Upper lobe of right lung (tissue), 1 donor: ENCODE measurements around the gene ABHD15. TPM values are rescaled to one million over a fixed set of nuclear protein-coding genes. Genes with fewer than 3 reads are reported as not detected.

Experiments used
- ATAC-seq: fragments of 200-7000 bp; cut with Tn5 transposase; one replicate; pipeline ENCODE4 v1.9.1; 2020; ENCODE audit warnings: mild to moderate bottlenecking, moderate library complexity
- DNase-seq: peaks from one replicate; pipeline ENCODE4 v3.0.0-alpha.2; 2020
- H3K27ac ChIP-seq: fragments of 200-600 bp; one replicate; pipeline ENCODE4 v1.8.0; 2022
- H3K27me3 ChIP-seq: fragments of 200-600 bp; one replicate; pipeline ENCODE4 v1.8.0; 2022; ENCODE audit warnings: mild to moderate bottlenecking
- H3K36me3 ChIP-seq: fragments of 200-600 bp; one replicate; pipeline ENCODE4 v1.8.0; 2022
- H3K4me1 ChIP-seq: fragments of 200-600 bp; one replicate; pipeline ENCODE4 v1.8.0; 2022
- H3K4me3 ChIP-seq: fragments of 200-600 bp; one replicate; pipeline ENCODE4 v1.8.0; 2022; ENCODE audit warnings: mild to moderate bottlenecking
- H3K9me3 ChIP-seq: fragments of 200-600 bp; one replicate; pipeline ENCODE4 v1.8.0; 2022
- intact Hi-C: fragments of 100-400 bp; cut with DNase I; formaldehyde crosslinking; loops from one replicate; pipeline ENCODE4 v1.11.0; 2022
- total RNA-seq: library from RNA; stranded (reverse); fragmentation: NEBNext Ultra II Directional; extraction: Animal tissue kit (Norgen Biotek cat#: 25700); gene quantifications from one replicate; pipeline ENCODE4 v1.2.1, GENCODE V29; 2021
- TF ChIP-seq, protein P1 (sequence below): fragments of 200-600 bp; IDR thresholded peaks from one replicate; pipeline ENCODE4 v1.8.0; 2022; ENCODE audit warnings: antibody characterized with exemption
- donor health status: DM: no; HTN: yes; CAD: no; lungs with severe emphysema.

ABHD15 gene
- total RNA-seq, 1 donor from 2014 or later, result 10.9 TPM

DNA sequence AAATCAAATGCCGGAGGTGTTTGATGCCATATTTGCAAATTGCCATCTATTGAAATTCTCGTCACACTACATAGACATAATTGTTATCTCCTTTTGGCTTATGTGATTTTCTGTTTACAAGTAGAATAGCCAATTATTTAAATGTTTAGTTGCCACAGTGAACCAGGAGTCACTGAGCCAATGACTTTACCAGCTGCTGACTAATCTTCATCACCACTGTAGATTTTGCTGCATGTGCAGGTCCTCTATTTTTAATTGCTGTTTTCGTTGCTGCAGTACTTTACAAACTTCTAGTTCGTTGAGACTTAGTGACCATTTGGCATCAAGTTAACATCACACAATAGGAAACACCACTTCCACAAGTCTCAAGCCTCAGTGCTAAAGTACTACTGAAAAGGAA is 22.8 kb downstream of the ABHD15 start:
- no peaks in the 10 kb centered on the region for H3K4me1 ChIP-seq
- ATAC-seq (no peak), DNase-seq (no peak)
- intact Hi-C loops, result no loop called here
- TF ChIP-seq, protein P1, sequence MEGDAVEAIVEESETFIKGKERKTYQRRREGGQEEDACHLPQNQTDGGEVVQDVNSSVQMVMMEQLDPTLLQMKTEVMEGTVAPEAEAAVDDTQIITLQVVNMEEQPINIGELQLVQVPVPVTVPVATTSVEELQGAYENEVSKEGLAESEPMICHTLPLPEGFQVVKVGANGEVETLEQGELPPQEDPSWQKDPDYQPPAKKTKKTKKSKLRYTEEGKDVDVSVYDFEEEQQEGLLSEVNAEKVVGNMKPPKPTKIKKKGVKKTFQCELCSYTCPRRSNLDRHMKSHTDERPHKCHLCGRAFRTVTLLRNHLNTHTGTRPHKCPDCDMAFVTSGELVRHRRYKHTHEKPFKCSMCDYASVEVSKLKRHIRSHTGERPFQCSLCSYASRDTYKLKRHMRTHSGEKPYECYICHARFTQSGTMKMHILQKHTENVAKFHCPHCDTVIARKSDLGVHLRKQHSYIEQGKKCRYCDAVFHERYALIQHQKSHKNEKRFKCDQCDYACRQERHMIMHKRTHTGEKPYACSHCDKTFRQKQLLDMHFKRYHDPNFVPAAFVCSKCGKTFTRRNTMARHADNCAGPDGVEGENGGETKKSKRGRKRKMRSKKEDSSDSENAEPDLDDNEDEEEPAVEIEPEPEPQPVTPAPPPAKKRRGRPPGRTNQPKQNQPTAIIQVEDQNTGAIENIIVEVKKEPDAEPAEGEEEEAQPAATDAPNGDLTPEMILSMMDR, result no peak
- H3K36me3 ChIP-seq, result peaks cover 47% of the 10 kb centered on the region
- no peak overlapping the region for H3K27ac ChIP-seq
- H3K4me3 ChIP-seq, result no peak overlapping the region
- no peaks in the 10 kb centered on the region for H3K9me3 ChIP-seq
- no peaks in the 10 kb centered on the region for H3K27me3 ChIP-seq

DNA sequence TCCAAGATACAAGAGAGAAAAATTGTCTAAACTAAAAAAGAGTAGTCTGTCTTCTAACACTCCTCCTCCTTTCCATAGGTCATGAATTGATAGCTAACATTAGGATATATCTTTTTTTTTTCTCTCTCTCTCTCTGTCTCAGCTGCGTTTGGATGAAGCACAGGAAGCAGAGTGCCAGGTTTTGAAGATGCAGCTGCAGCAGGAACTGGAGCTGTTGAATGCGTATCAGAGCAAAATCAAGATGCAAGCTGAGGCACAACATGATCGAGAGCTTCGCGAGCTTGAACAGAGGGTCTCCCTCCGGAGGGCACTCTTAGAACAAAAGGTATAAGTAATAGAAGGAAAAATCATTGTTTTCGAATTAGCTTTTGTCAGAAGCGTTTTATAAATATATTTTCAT is 32.9 kb downstream of the ABHD15 start:
- DNase-seq (no peak), ATAC-seq (no peak)
- intact Hi-C loops, result no loop called here
- TF ChIP-seq, protein P1, result no peak
- Histone ChIP-seq H3K4me3 (no peak overlapping the region), H3K27ac (no peak overlapping the region), H3K9me3 (no peaks in the 10 kb centered on the region), H3K4me1 (no peaks in the 10 kb centered on the region), H3K27me3 (no peaks in the 10 kb centered on the region), H3K36me3 (peaks cover 62% of the 10 kb centered on the region)

DNA sequence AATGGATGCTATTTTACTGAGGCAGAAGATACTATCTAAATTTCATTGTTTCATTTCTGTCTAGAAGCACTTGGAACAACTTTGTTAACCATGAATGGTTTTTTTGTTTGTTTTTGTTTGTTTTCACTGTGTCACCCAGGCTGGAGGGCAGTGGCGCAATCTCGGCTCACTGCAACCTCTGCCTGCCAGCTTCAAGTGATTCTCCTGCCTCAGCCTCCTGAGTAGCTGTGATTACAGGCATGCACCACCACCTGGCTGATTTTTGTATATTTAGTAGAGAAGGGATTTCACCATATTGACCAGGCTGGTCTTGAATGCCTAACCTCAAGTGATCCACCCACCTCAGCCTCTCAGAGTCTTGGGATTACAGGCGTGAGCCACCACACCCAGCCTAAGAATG is 40.5 kb downstream of the ABHD15 start:
- peaks cover 86% of the 10 kb centered on the region for H3K36me3 ChIP-seq
- no peaks in the 10 kb centered on the region for H3K4me1 ChIP-seq
- TF ChIP-seq, protein P1, result no peak
- intact Hi-C loops, result no loop called here
- H3K27me3 ChIP-seq, result no peaks in the 10 kb centered on the region
- DNase-seq (no peak), ATAC-seq (no peak)
- no peak overlapping the region for H3K27ac ChIP-seq
- no peaks in the 10 kb centered on the region for H3K9me3 ChIP-seq
- no peak overlapping the region for H3K4me3 ChIP-seq

DNA sequence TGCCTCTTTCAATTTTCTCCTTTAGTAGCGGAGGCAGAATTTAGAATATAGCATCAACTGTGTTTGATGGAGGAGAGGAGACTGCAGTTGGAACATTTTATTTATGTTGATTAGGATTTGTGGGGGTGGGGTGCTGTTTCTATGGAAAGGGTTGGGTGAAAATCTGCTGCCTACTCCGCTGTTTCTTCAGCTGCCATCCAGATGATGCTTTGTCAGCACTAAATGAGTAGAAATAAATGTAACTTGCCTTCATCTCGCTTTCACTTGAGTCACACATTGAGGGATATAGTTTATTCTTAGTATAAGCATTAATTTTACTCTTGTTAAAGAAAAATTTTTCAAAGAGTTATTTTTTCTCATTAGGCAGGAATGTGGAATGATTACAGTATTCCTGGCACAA is 42.1 kb downstream of the ABHD15 start:
- TF ChIP-seq, protein P1, result no peak
- intact Hi-C loops, result no loop called here
- Histone ChIP-seq H3K4me1 (no peaks in the 10 kb centered on the region), H3K36me3 (peaks cover 90% of the 10 kb centered on the region), H3K9me3 (no peaks in the 10 kb centered on the region), H3K27me3 (no peaks in the 10 kb centered on the region), H3K27ac (no peak overlapping the region), H3K4me3 (no peak overlapping the region)
- DNase-seq (no peak), ATAC-seq (no peak)

- DNase-seq, result no peak
- TF ChIP-seq, protein P1, result no peak
- intact Hi-C loops, result no loop called here
- ATAC-seq, result no peak
- Histone ChIP-seq H3K4me1 (no peaks in the 10 kb centered on the region), H3K36me3 (peaks cover 83% of the 10 kb centered on the region), H3K4me3 (no peak overlapping the region), H3K27me3 (no peaks in the 10 kb centered on the region), H3K9me3 (no peaks in the 10 kb centered on the region), H3K27ac (no peak overlapping the region)
These were observed 48.5 kb downstream of the ABHD15 start for GRCh38 chr17:29518359-29518758.

DNA sequence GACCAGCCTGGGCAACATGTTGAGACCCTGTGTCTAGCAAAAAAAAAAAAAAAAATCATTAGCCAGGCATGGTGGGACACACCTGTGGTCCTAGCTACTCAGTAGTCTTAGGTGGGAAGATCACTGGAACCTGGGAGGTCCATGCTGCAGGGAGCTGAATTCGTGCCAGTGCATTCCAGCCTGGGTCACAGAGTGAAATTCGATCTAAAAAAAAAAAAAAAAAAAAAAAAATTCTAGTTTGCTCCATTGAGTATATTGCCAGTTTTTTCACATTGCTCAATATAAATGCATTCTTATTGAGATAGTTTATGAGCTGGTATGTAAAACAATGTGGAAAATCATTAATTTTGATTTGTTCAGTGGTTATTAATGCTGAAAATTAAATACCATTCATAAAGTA is 52.0 kb downstream of the ABHD15 start:
- H3K36me3 ChIP-seq, result peaks cover 81% of the 10 kb centered on the region
- no peaks in the 10 kb centered on the region for H3K4me1 ChIP-seq
- intact Hi-C loops, result no loop called here
- DNase-seq (no peak), ATAC-seq (no peak)
- TF ChIP-seq, protein P1, result no peak
- H3K4me3 ChIP-seq, result no peak overlapping the region
- no peaks in the 10 kb centered on the region for H3K9me3 ChIP-seq
- H3K27me3 ChIP-seq, result no peaks in the 10 kb centered on the region
- no peak overlapping the region for H3K27ac ChIP-seq
